Stimulated activated CD8-positive, alpha-beta memory T cell treated with anti-CD3 and anti-CD28 coated beads, Interleukin-15, amount 100 ng/mL, for 4 hours (primary cell): ENCODE measurements around the gene C2orf81.

Source experiments
- DNase-seq, 2 donors: peaks; one replicate each; pipeline ENCODE4 v3.0.0-alpha.2; 2020; ENCODE audit warnings: low read depth in 2 of 2

C2orf81 gene

GRCh38 chr2:74390606-74391005 lies 30.8 kb downstream of the C2orf81 start:
- DNase-seq = no peak

- no peak for DNase-seq
These were observed 34.1 kb downstream of the C2orf81 start for GRCh38 chr2:74387346-74387745.

GRCh38 chr2:74385396-74385795 lies 36.0 kb downstream of the C2orf81 start:
- DNase-seq = no peak

GRCh38 chr2:74384051-74384450 lies 37.4 kb downstream of the C2orf81 start:
- no peak for DNase-seq

- DNase-seq = no peak
These were observed 38.2 kb downstream of the C2orf81 start for GRCh38 chr2:74383254-74383653.

GRCh38 chr2:74381751-74382150 lies 39.7 kb downstream of the C2orf81 start:
- DNase-seq = no peak

GRCh38 chr2:74379851-74380789 lies 41.3 kb downstream of the C2orf81 start, which contains the start of gene DCTN1:
Gene DCTN1 (minus strand): TSS chr2:74380311. CDS start chr2:74380037, 274 bp downstream.
- no peak for DNase-seq

- DNase-seq = no peak
These were observed 43.4 kb downstream of the C2orf81 start for GRCh38 chr2:74378007-74378406.

- no peak for DNase-seq
These were observed 45.6 kb downstream of the C2orf81 start for GRCh38 chr2:74375838-74376237.

- DNase-seq = no peak
These were observed 46.8 kb downstream of the C2orf81 start for GRCh38 chr2:74374509-74375205.

GRCh38 chr2:74373985-74374384 lies 47.4 kb downstream of the C2orf81 start:
- no peak for DNase-seq

GRCh38 chr2:74373221-74373676 lies 48.2 kb downstream of the C2orf81 start:
- DNase-seq = no peak

- DNase-seq = no peak
These were observed 48.7 kb downstream of the C2orf81 start for GRCh38 chr2:74372674-74373073.

- DNase-seq = no peak
These were observed 50.0 kb downstream of the C2orf81 start for GRCh38 chr2:74371421-74371820.

GRCh38 chr2:74369976-74370375 lies 51.4 kb downstream of the C2orf81 start:
- no peak for DNase-seq

- no peak for DNase-seq
These were observed 52.9 kb downstream of the C2orf81 start for GRCh38 chr2:74368499-74368898.

- no peak for DNase-seq
These were observed 53.6 kb downstream of the C2orf81 start for GRCh38 chr2:74367789-74368188.

- no peak for DNase-seq
These were observed 55.4 kb downstream of the C2orf81 start for GRCh38 chr2:74366036-74366435.

- no peak for DNase-seq
These were observed 56.6 kb downstream of the C2orf81 start for GRCh38 chr2:74364533-74365505.
